Measurements from ENCODE around the gene TRPV4.

TRPV4 gene

GRCh38 chr12:109760930-109761921 is 72.0 kb downstream of the TRPV4 start:
- no peak for DNase-seq

- no peak for DNase-seq
Measured at GRCh38 chr12:109760031-109760929, 72.9 kb downstream of the TRPV4 start.

- DNase-seq: no peak
Measured at GRCh38 chr12:109759595-109759994, 73.6 kb downstream of the TRPV4 start.

GRCh38 chr12:109758426-109759420 is 74.5 kb downstream of the TRPV4 start:
- no peak for DNase-seq

GRCh38 chr12:109757671-109758265 is 75.4 kb downstream of the TRPV4 start:
- DNase-seq: no peak

GRCh38 chr12:109756457-109756856 is 76.7 kb downstream of the TRPV4 start:
- no peak for DNase-seq

- DNase-seq: no peak
Measured at GRCh38 chr12:109753959-109754358, 79.2 kb downstream of the TRPV4 start.

- DNase-seq: no peak
Measured at GRCh38 chr12:109753054-109753401, 80.2 kb downstream of the TRPV4 start.

- DNase-seq: no peak
Measured at GRCh38 chr12:109752117-109753053, 80.8 kb downstream of the TRPV4 start.

GRCh38 chr12:109744986-109745942 is 87.9 kb downstream of the TRPV4 start:
- DNase-seq: no peak

- no peak for DNase-seq
Measured at GRCh38 chr12:109744026-109744425, 89.2 kb downstream of the TRPV4 start.

GRCh38 chr12:109743076-109743910 is 89.9 kb downstream of the TRPV4 start:
- DNase-seq: no peak

GRCh38 chr12:109741970-109742703 is 91.1 kb downstream of the TRPV4 start:
- DNase-seq: no peak

GRCh38 chr12:109741286-109741969 is 91.8 kb downstream of the TRPV4 start:
- DNase-seq: no peak

GRCh38 chr12:109740694-109741245 is 92.4 kb downstream of the TRPV4 start:
- no peak for DNase-seq

GRCh38 chr12:109739747-109740693 is 93.2 kb downstream of the TRPV4 start:
- no peak for DNase-seq
